H1 (cell line): ENCODE data around the gene LRR1. TPM values are rescaled to one million over a fixed set of nuclear protein-coding genes. Genes with fewer than 3 reads are reported as not detected.

ENCODE experiments used
- CTCF ChIA-PET: fragments of 300-600 bp; sonication (Branson Sonifier 250); formaldehyde crosslinking; loops from one replicate; lab custom pipeline; 2021; ENCODE audit not compliant: partially characterized antibody; lab: Charles Lee
- POLR2A ChIA-PET: fragments of 300-600 bp; sonication (Branson Sonifier 250); formaldehyde crosslinking; loops from one replicate; lab custom pipeline; 2021; ENCODE audit warnings: inconsistent platforms; ENCODE audit not compliant: partially characterized antibody; lab: Charles Lee
- DNase-seq, 2 experiments: peaks; one replicate each; pipeline versions ENCODE4 v3.0.0 to v3.0.0-alpha.2; 2010 to 2022; ENCODE audit warnings: low spot score in 2 of 2, low read depth in 1 of 2, mixed read lengths in 1 of 2
- FAIRE-seq: peaks from 2 replicates; lab custom pipeline; 2011; peaks lifted over from hg19 to GRCh38; lab: Jason Lieb, UNC
- H2AFZ ChIP-seq: 2 replicates; pipeline ENCODE4 v1.8.1; 2012; ENCODE audit warnings: low read length, inconsistent platforms
- H2AK5ac ChIP-seq: 2 replicates; pipeline ENCODE4 v1.6.1; 2013; ENCODE audit warnings: low read depth, low read length
- H2BK120ac ChIP-seq: replicated peaks from 2 replicates; pipeline ENCODE3; 2013; ENCODE audit warnings: low read depth, low read length, inconsistent platforms
- H2BK12ac ChIP-seq: 2 replicates; pipeline ENCODE4 v1.6.1; 2013; ENCODE audit warnings: low read depth, low read length
- H2BK15ac ChIP-seq: 2 replicates; pipeline ENCODE4 v1.6.1; 2013; ENCODE audit warnings: low read length
- H2BK20ac ChIP-seq: 2 replicates; pipeline ENCODE4 v1.6.1; 2013; ENCODE audit warnings: low read length
- H2BK5ac ChIP-seq: 2 replicates; pipeline ENCODE4 v1.6.1; 2013; ENCODE audit warnings: low read depth, low read length
- H3K14ac ChIP-seq: 2 replicates; pipeline ENCODE4 v1.6.1; 2013; ENCODE audit warnings: inconsistent platforms; ENCODE audit not compliant: insufficient read length
- H3K18ac ChIP-seq: 2 replicates; pipeline ENCODE4 v1.6.1; 2013; ENCODE audit warnings: low read length; ENCODE audit errors: extremely low read depth
- H3K23ac ChIP-seq: 2 replicates; pipeline ENCODE4 v1.6.1; 2013; ENCODE audit warnings: inconsistent platforms; ENCODE audit not compliant: insufficient read length
- H3K23me2 ChIP-seq: 2 replicates; pipeline ENCODE4 v1.6.1; 2013; ENCODE audit warnings: low read depth, low read length
- H3K27ac ChIP-seq: 2 replicates; pipeline ENCODE4 v1.6.1; 2011; ENCODE audit warnings: low read depth, low read length, inconsistent platforms
- H3K27me3 ChIP-seq, 4 experiments: replicated peaks in 1 of 4; 1 replicate in 1 of 4; 2 replicates in 3 of 4; pipeline versions ENCODE4 v1.6.1 to v1.8.1; 2011 to 2013; ENCODE audit warnings: low read length in 3 of 4, mild to moderate bottlenecking in 3 of 4, inconsistent platforms in 2 of 4, mixed read lengths in 2 of 4, moderate library complexity in 1 of 4; ENCODE audit not compliant: control insufficient read depth in 3 of 4, insufficient read depth in 3 of 4; ENCODE audit errors: extremely low read depth in 1 of 4
- H3K36me3 ChIP-seq, 4 experiments: 2 replicates each; pipeline versions ENCODE4 v1.6.1 to v1.8.1; 2011 to 2013; ENCODE audit warnings: mild to moderate bottlenecking in 4 of 4, low read length in 3 of 4, moderate library complexity in 2 of 4, control low read depth in 1 of 4, inconsistent platforms in 1 of 4; ENCODE audit not compliant: insufficient read depth in 4 of 4, control insufficient read depth in 2 of 4
- H3K4ac ChIP-seq: replicated peaks from 2 replicates; pipeline ENCODE3; 2013; ENCODE audit warnings: low read length, low read depth, mixed read lengths, inconsistent platforms; ENCODE audit not compliant: insufficient read length
- H3K4me1 ChIP-seq, 4 experiments: replicated peaks in 1 of 4; 1 replicate in 1 of 4; 2 replicates in 3 of 4; pipeline versions ENCODE4 v1.6.1 to v1.8.1; 2011 to 2013; ENCODE audit warnings: low read length in 3 of 4, inconsistent platforms in 2 of 4, mixed read lengths in 1 of 4; ENCODE audit not compliant: insufficient read depth in 4 of 4, control insufficient read depth in 3 of 4
- H3K4me2 ChIP-seq, 2 experiments: 2 replicates each; pipeline versions ENCODE4 v1.6.1 to v1.8.1; 2011 to 2013; ENCODE audit warnings: low read depth in 2 of 2, low read length in 2 of 2, control low read depth in 1 of 2, inconsistent platforms in 1 of 2, mild to moderate bottlenecking in 1 of 2; ENCODE audit not compliant: insufficient read depth in 1 of 2
- H3K4me3 ChIP-seq, 4 experiments: fragments of 200-600, 300-600 bp in 1 of 4; sonication (generic), shearing (Covaris generic), sonication (Bioruptor Twin) in 1 of 4; 2 replicates each; pipeline versions ENCODE4 v1.5.1 to v1.8.1; 2011 to 2016; ENCODE audit warnings: low read length in 4 of 4, low read depth in 3 of 4, control low read depth in 2 of 4, inconsistent platforms in 2 of 4, mild to moderate bottlenecking in 2 of 4, mixed read lengths in 1 of 4, moderate library complexity in 1 of 4; ENCODE audit not compliant: insufficient read depth in 2 of 4; ENCODE audit errors: extremely low read depth in 1 of 4
- H3K56ac ChIP-seq: replicated peaks from 2 replicates; pipeline ENCODE3; 2013; ENCODE audit warnings: low read depth, mild to moderate bottlenecking, mixed read lengths, low read length, inconsistent platforms; ENCODE audit not compliant: insufficient read length
- H3K79me1 ChIP-seq: 2 replicates; pipeline ENCODE4 v1.6.1; 2013; ENCODE audit warnings: low read depth, low read length, control low read depth
- H3K79me2 ChIP-seq, 2 experiments: 2 replicates each; pipeline versions ENCODE4 v1.6.1 to v1.8.1; 2012 to 2013; ENCODE audit warnings: low read length in 2 of 2, mild to moderate bottlenecking in 2 of 2, inconsistent platforms in 1 of 2; ENCODE audit not compliant: insufficient read depth in 2 of 2, control insufficient read depth in 1 of 2
- H3K9ac ChIP-seq, 4 experiments: replicated peaks in 1 of 4; 1 replicate in 1 of 4; 2 replicates in 3 of 4; pipeline versions ENCODE4 v1.6.1 to v1.8.1; 2011 to 2013; ENCODE audit warnings: low read depth in 3 of 4, low read length in 3 of 4, control low read depth in 2 of 4, mild to moderate bottlenecking in 2 of 4, moderate library complexity in 2 of 4, inconsistent platforms in 1 of 4; ENCODE audit errors: extremely low read depth in 1 of 4
- H3K9me3 ChIP-seq, 2 experiments: 2 replicates each; pipeline versions ENCODE4 v1.6.1 to v1.8.1; 2012 to 2013; ENCODE audit warnings: mild to moderate bottlenecking in 2 of 2, moderate library complexity in 2 of 2, control low read depth in 1 of 2, inconsistent platforms in 1 of 2, low read depth in 1 of 2, low read length in 1 of 2, mixed read lengths in 1 of 2; ENCODE audit not compliant: insufficient read depth in 2 of 2
- H4K20me1 ChIP-seq, 2 experiments: replicated peaks in 1 of 2; 2 replicates each; pipeline versions ENCODE3 to v1.8.1; 2011 to 2013; ENCODE audit warnings: inconsistent platforms in 2 of 2, low read length in 2 of 2, mild to moderate bottlenecking in 1 of 2; ENCODE audit not compliant: insufficient read depth in 2 of 2, control insufficient read depth in 1 of 2
- H4K5ac ChIP-seq: 2 replicates; pipeline ENCODE4 v1.6.1; 2013; ENCODE audit warnings: low read length, low read depth, mixed read lengths, inconsistent platforms; ENCODE audit not compliant: insufficient read length
- H4K8ac ChIP-seq: 2 replicates; pipeline ENCODE4 v1.8.0; 2013; ENCODE audit warnings: mild to moderate bottlenecking, moderate library complexity, low read length, inconsistent platforms; ENCODE audit not compliant: insufficient read depth; ENCODE audit errors: extremely low read depth
- H4K91ac ChIP-seq: replicated peaks from 2 replicates; pipeline ENCODE3; 2013; ENCODE audit warnings: low read length, mixed read lengths, inconsistent platforms; ENCODE audit not compliant: insufficient read length
- BACH1 ChIP-seq: IDR thresholded peaks from 2 replicates; pipeline ENCODE4 v1.6.1; 2012; ENCODE audit warnings: low read length, improper control_type of control experiment
- EGR1 ChIP-seq: IDR thresholded peaks from 2 replicates; pipeline ENCODE4 v1.6.1; 2011; ENCODE audit warnings: low read depth, low read length, borderline replicate concordance
- FOSL1 ChIP-seq: IDR thresholded peaks from 2 replicates; pipeline ENCODE4 v1.6.1; 2011; ENCODE audit warnings: mild to moderate bottlenecking, low read depth, low read length, moderate library complexity; ENCODE audit not compliant: insufficient read depth
- JUN ChIP-seq: IDR thresholded peaks from 2 replicates; pipeline ENCODE4 v1.6.1; 2011; ENCODE audit warnings: low read depth, mild to moderate bottlenecking, improper control_type of control experiment, low read length
- JUND ChIP-seq: IDR thresholded peaks from 2 replicates; pipeline ENCODE4 v1.6.1; 2011; ENCODE audit warnings: mild to moderate bottlenecking, improper control_type of control experiment, low read length
- NRF1 ChIP-seq: IDR thresholded peaks from 2 replicates; pipeline ENCODE4 v1.6.1; 2011; ENCODE audit warnings: mild to moderate bottlenecking, low read depth, low read length, improper control_type of control experiment
- SIX5 ChIP-seq: IDR thresholded peaks from 2 replicates; pipeline ENCODE4 v1.6.1; 2011; ENCODE audit warnings: mild to moderate bottlenecking, low read depth, low read length
- TAF1 ChIP-seq: IDR thresholded peaks from 2 replicates; pipeline ENCODE4 v1.6.1; 2011; ENCODE audit warnings: mild to moderate bottlenecking, low read depth, low read length
- TBP ChIP-seq: IDR thresholded peaks from 2 replicates; pipeline ENCODE4 v1.6.1; 2011; ENCODE audit warnings: low read depth, low read length, improper control_type of control experiment
- WGBS, 2 experiments: shearing (Covaris generic) in 1 of 2; methylation state at CpG; one replicate each; pipeline versions ENCODE4 v1.1.6 to v1.1.7; 2013 to 2015; ENCODE audit warnings: low lambda C conversion rate in 2 of 2, mixed read lengths in 2 of 2, inconsistent platforms in 1 of 2, low coverage in 1 of 2, missing lambda C conversion rate in 1 of 2; ENCODE audit not compliant: insufficient replicate concordance in 2 of 2, insufficient coverage in 1 of 2, insufficient read length in 1 of 2; ENCODE audit errors: extremely low coverage in 1 of 2, missing lambda C conversion rate in 1 of 2; 5-methylcytosine and 5-hydroxymethylcytosine counted together
- polyA plus RNA-seq, 7 experiments: library from polyadenylated mRNA; depleted of rRNA in 3 of 7; stranded (reverse) in 5 of 7; unstranded in 2 of 7; fragments of >200 nt in 5 of 7; fragments of 200-250 nt in 2 of 7; gene quantifications; 1 replicate in 5 of 7; 2 replicates in 1 of 7; 4 replicates in 1 of 7; pipeline versions ENCODE4 v1.2.1 to v1.2.3, GENCODE V29; 2011 to 2013; ENCODE audit warnings: missing spikeins in 2 of 7, mixed read lengths in 2 of 7
- total RNA-seq: library from RNA; stranded (reverse); fragmentation: NEBNext Ultra II Directional; extraction: Animal tissue kit (Norgen Biotek cat#: 25700); gene quantifications from 2 replicates; pipeline ENCODE4 v1.2.1, GENCODE V29; 2021
- TF ChIP-seq, protein P1 (sequence below): IDR thresholded peaks from 2 replicates; pipeline ENCODE4 v1.6.1; 2012; ENCODE audit warnings: low read length, inconsistent platforms

LRR1 gene
- total and polyA plus RNA-seq, 2 of the 8 experiments (the other 6 are each of a cell fraction or from before 2014, with no cell fraction given), result 30.7 to 37.5 TPM

DNA sequence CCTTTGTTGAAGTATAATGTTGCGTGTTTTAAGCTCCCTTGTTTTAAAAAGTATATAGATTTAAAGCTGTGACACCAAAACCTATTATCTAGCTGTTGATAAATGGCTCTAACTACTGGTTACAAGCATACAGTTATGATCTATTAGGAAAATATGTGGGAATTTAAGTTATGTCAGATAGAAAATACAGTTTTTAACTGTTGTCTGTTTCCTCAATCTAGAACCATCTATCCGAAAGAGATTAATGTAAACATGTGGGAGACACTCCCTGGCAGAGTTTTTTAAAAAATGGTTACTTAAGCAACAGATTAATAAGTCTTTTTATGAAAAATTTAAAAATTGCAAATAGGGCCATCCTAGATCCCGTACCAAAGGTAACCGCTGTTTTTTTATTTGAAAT lies 13.5 kb downstream of the LRR1 start:
- no peak overlapping the region for H4K5ac ChIP-seq
- H3K9ac ChIP-seq, result no peak overlapping the region
- peaks cover 0 to 22% (median 5%) of the 10 kb centered on the region in 4 experiments; a peak in 4 of 8 replicates for H3K36me3 ChIP-seq
- H3K27ac ChIP-seq, result no peak overlapping the region
- WGBS, 2 experiments, result 92% methylated on average over 4 of the region's 4 CpGs; no CpG with 5 or more reads in 1 of the 2 experiments
- no peak overlapping the region for H3K14ac ChIP-seq
- H3K4ac ChIP-seq, result no peak overlapping the region
- H2AK5ac ChIP-seq, result no peak overlapping the region
- no peak overlapping the region for H4K91ac ChIP-seq
- H2BK15ac ChIP-seq, result no peak overlapping the region
- TF ChIP-seq EGR1 (no peak), SIX5 (no peak), JUN (no peak), NRF1 (no peak), JUND (no peak), BACH1 (no peak), TAF1 (no peak), TBP (no peak), FOSL1 (no peak)
- TF ChIP-seq, protein P1, sequence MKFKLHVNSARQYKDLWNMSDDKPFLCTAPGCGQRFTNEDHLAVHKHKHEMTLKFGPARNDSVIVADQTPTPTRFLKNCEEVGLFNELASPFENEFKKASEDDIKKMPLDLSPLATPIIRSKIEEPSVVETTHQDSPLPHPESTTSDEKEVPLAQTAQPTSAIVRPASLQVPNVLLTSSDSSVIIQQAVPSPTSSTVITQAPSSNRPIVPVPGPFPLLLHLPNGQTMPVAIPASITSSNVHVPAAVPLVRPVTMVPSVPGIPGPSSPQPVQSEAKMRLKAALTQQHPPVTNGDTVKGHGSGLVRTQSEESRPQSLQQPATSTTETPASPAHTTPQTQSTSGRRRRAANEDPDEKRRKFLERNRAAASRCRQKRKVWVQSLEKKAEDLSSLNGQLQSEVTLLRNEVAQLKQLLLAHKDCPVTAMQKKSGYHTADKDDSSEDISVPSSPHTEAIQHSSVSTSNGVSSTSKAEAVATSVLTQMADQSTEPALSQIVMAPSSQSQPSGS, result no peak
- TF ChIP-seq, all 59 proteins: peak for 0
- Histone ChIP-seq H3K4me3 (no peak overlapping the region), H3K23me2 (no peaks in the 10 kb centered on the region), H3K9me3 (no peaks in the 10 kb centered on the region), H3K27me3 (no peaks in the 10 kb centered on the region), H3K4me2 (no peak overlapping the region), H2BK20ac (no peak overlapping the region), H2BK120ac (no peak overlapping the region), H3K18ac (no peak overlapping the region), H3K56ac (no peak overlapping the region), H3K23ac (no peak overlapping the region), H2AFZ (no peak overlapping the region), H3K4me1 (no peaks in the 10 kb centered on the region), H2BK5ac (no peak overlapping the region), H3K79me2 (no peaks in the 10 kb centered on the region), H3K79me1 (no peaks in the 10 kb centered on the region), H4K8ac (no peak overlapping the region), H2BK12ac (no peak overlapping the region), H4K20me1 (no peaks in the 10 kb centered on the region)
- DNase-seq (no peak), FAIRE-seq (no peak)
- ChIA-PET POLR2A (interaction anchor here (0.6 to 3.2 kb wide), 3 partner anchors 8 to 13 kb away, joined by 3 to 19 read pairs (median 5); partner anchors contain the start of genes LRR1, MGAT2 and RPL36AL), CTCF (interaction anchor here (1.1 kb wide), 2 partner anchors 9 to 248 kb away, joined by 3 read pairs; no protein-coding TSS in a partner anchor)
